PC-9 (cell line): ENCODE measurements around the gene TLCD4. TPM values are rescaled to one million over a fixed set of nuclear protein-coding genes. Genes with fewer than 3 reads are reported as not detected.
A peak's percentile ranks its signal among the peaks of the same experiment; 100 is the strongest.
"Not testable (repeated sequence)": the region's sequence is repeated elsewhere in the genome, so short reads cannot be mapped to it uniquely, and the experiment has no call there.

Experiments
- BruUV-seq: library from RNA; stranded (reverse); fragments of 400-500 nt; replicated peaks from 2 replicates; lab custom pipeline; 2021; lab: Mats Ljungman, UMichigan
- CTCF ChIA-PET: fragments of 300-600 bp; sonication (Branson Sonifier 250); formaldehyde crosslinking; loops from one replicate; lab custom pipeline; 2022; ENCODE audit warnings: antibody characterized with exemption; lab: Charles Lee
- POLR2A ChIA-PET: fragments of 300-600 bp; sonication (Branson Sonifier 250); formaldehyde crosslinking; loops from one replicate; lab custom pipeline; 2022; ENCODE audit warnings: antibody characterized with exemption; ENCODE audit not compliant: unreplicated experiment; lab: Charles Lee
- DNase-seq, 2 experiments: peaks; one replicate each; pipeline versions ENCODE4 v3.0.0 to v3.0.0-alpha.2; 2015 to 2022; ENCODE audit warnings: mixed read lengths in 1 of 2
- H2AFZ ChIP-seq: fragments of 200-600 bp; sonication (generic); 2 replicates; pipeline ENCODE4 v1.8.1; 2017; ENCODE audit warnings: antibody characterized with exemption
- H3F3A ChIP-seq: fragments of 200-600 bp; sonication (generic); 2 replicates; pipeline ENCODE4 v1.8.1; 2017; ENCODE audit warnings: antibody characterized with exemption, mild to moderate bottlenecking, low read depth; ENCODE audit not compliant: insufficient read depth
- H3K27ac ChIP-seq: fragments of 200-600 bp; sonication (generic); 2 replicates; pipeline ENCODE4 v1.6.1; 2016; ENCODE audit warnings: mixed run types
- H3K27me3 ChIP-seq: fragments of 200-600 bp; sonication (generic); 2 replicates; pipeline ENCODE4 v1.6.1; 2016; ENCODE audit warnings: low read depth, mixed run types; ENCODE audit not compliant: insufficient read depth
- H3K36me3 ChIP-seq: fragments of 200-600 bp; sonication (generic); 2 replicates; pipeline ENCODE4 v1.6.1; 2016; ENCODE audit warnings: low read depth, mixed run types
- H3K4me1 ChIP-seq: fragments of 200-600 bp; sonication (generic); replicated peaks from 2 replicates; pipeline ENCODE4 v1.6.1; 2016; ENCODE audit warnings: mixed run types; ENCODE audit not compliant: insufficient read depth
- H3K4me2 ChIP-seq: fragments of 200-600 bp; sonication (generic); 2 replicates; pipeline ENCODE4 v1.6.1; 2017; ENCODE audit warnings: mixed run types
- H3K4me3 ChIP-seq: fragments of 200-600 bp; sonication (generic); 2 replicates; pipeline ENCODE4 v1.6.1; 2016; ENCODE audit warnings: mixed run types
- H3K79me2 ChIP-seq: fragments of 200-600 bp; sonication (generic); 2 replicates; pipeline ENCODE4 v1.6.1; 2017; ENCODE audit warnings: low read depth, mixed run types
- H3K9me2 ChIP-seq: fragments of 200-600 bp; sonication (generic); 2 replicates; pipeline ENCODE4 v1.8.1; 2017; ENCODE audit warnings: mild to moderate bottlenecking; ENCODE audit not compliant: insufficient read depth
- H3K9me3 ChIP-seq: fragments of 200-600 bp; sonication (generic); 2 replicates; pipeline ENCODE4 v1.8.1; 2016; ENCODE audit warnings: low read depth; ENCODE audit not compliant: insufficient read depth
- H4K20me1 ChIP-seq: fragments of 200-600 bp; sonication (generic); 2 replicates; pipeline ENCODE4 v1.8.1; 2017; ENCODE audit not compliant: insufficient read depth
- EZH2 ChIP-seq: fragments of 200-600 bp; sonication (generic); IDR thresholded peaks from 2 replicates; pipeline ENCODE4 v1.8.0; 2017; ENCODE audit warnings: antibody characterized with exemption, low read depth
- intact Hi-C: fragments of 100-400 bp; cut with micrococcal nuclease; formaldehyde crosslinking; loops from one replicate; pipeline ENCODE4 v1.10.0; 2022; ENCODE audit not compliant: unreplicated experiment
- total RNA-seq: library from RNA; stranded (reverse); gene quantifications from 2 replicates; pipeline ENCODE4 v1.2.3, GENCODE V29; 2021
- TF ChIP-seq, protein P1 (sequence below): fragments of 200-600 bp; sonication (generic); conservative IDR thresholded peaks from 2 replicates; pipeline ENCODE4 v1.6.1; 2017; ENCODE audit warnings: mixed run types, antibody characterized with exemption, mild to moderate bottlenecking, moderate library complexity

Gene TLCD4
- total RNA-seq, 1 experiment from 2014 or later: 11.2 TPM

- Histone ChIP-seq H3K36me3 (no peaks in the 10 kb centered on the region), H3F3A (peaks cover 12% of the 10 kb centered on the region), H2AFZ (peak overlapping the region; percentile 0; the same call in 1 of the 2 replicates), H4K20me1 (no peaks in the 10 kb centered on the region), H3K4me1 (peaks cover 24% of the 10 kb centered on the region), H3K9me2 (no peaks in the 10 kb centered on the region), H3K4me2 (peak overlapping the region; percentile 21), H3K27me3 (no peaks in the 10 kb centered on the region), H3K4me3 (no peak overlapping the region), H3K27ac (peak overlapping the region; percentile 42), H3K9me3 (no peaks in the 10 kb centered on the region; the same call in 1 of the 2 replicates), H3K79me2 (no peaks in the 10 kb centered on the region)
- BruUV-seq: no TSS peak
- ChIA-PET POLR2A (interaction anchor here (1.0 kb wide), 1 partner anchor 14 kb away, joined by 6 read pairs; no protein-coding TSS in a partner anchor), CTCF (interaction anchor here (0.5 to 0.6 kb wide), 2 partner anchors 11 to 147 kb away, joined by 3 to 5 read pairs; partner anchors contain the start of gene RWDD3)
- TF ChIP-seq, protein P1, sequence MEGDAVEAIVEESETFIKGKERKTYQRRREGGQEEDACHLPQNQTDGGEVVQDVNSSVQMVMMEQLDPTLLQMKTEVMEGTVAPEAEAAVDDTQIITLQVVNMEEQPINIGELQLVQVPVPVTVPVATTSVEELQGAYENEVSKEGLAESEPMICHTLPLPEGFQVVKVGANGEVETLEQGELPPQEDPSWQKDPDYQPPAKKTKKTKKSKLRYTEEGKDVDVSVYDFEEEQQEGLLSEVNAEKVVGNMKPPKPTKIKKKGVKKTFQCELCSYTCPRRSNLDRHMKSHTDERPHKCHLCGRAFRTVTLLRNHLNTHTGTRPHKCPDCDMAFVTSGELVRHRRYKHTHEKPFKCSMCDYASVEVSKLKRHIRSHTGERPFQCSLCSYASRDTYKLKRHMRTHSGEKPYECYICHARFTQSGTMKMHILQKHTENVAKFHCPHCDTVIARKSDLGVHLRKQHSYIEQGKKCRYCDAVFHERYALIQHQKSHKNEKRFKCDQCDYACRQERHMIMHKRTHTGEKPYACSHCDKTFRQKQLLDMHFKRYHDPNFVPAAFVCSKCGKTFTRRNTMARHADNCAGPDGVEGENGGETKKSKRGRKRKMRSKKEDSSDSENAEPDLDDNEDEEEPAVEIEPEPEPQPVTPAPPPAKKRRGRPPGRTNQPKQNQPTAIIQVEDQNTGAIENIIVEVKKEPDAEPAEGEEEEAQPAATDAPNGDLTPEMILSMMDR: no peak
- no peak for TF ChIP-seq EZH2
- intact Hi-C loops: no loop called here
- DNase-seq: peak; percentile 40 to 74
Measured at GRCh38 chr1:95086949-95087533, 30.1 kb upstream of the TLCD4 start.

- BruUV-seq: no TSS peak
- no peak for TF ChIP-seq EZH2
- TF ChIP-seq, protein P1: no peak
- Histone ChIP-seq H3K9me3 (no peaks in the 10 kb centered on the region; the same call in 1 of the 2 replicates), H3K4me3 (no peak overlapping the region), H3F3A (peaks cover 20% of the 10 kb centered on the region), H3K4me2 (no peak overlapping the region), H2AFZ (no peak overlapping the region), H3K4me1 (peaks cover 24% of the 10 kb centered on the region), H4K20me1 (no peaks in the 10 kb centered on the region), H3K27me3 (no peaks in the 10 kb centered on the region), H3K27ac (no peak overlapping the region), H3K36me3 (no peaks in the 10 kb centered on the region), H3K79me2 (no peaks in the 10 kb centered on the region), H3K9me2 (no peaks in the 10 kb centered on the region)
- no peak for DNase-seq
- ChIA-PET CTCF (interaction anchor here (0.6 kb wide), 1 partner anchor 473 kb away, joined by 5 read pairs; no protein-coding TSS in a partner anchor), POLR2A (no interaction called here)
- intact Hi-C loops: no loop called here
Measured at GRCh38 chr1:95088303-95088702, 28.9 kb upstream of the TLCD4 start.

DNA sequence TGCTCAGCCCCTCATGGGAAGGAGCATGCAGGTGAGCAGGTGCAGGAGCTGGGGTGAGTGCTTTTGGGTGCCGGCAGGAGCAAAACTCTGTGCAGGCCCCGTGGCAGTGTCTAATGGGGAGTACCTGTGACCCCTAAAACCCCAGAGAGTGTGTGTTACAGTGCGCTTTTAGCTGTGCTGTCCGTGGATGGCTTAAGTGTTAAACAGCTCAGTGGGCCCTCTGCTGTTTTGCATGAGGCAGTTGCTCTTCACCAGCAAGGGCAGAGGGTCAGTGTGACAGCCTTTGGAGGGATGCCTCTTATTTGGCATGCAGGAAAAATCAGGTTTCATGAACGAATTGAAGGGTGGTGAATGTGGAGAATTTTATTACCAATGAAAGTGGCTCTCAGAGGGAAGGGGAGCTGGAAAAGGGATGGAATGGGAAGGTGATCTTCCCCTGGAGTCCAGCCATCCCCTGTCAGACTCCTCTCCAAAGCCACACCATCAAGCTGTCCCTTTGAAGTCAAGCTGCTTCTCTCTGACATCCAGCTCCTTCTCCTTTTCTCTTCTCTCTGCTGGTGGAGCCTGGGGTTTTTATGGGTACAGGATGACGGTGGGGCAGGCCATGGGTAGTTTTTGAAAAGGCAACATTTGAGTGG, 27.4 kb upstream of the TLCD4 start:
- Histone ChIP-seq H4K20me1 (no peaks in the 10 kb centered on the region), H3K27me3 (no peaks in the 10 kb centered on the region), H2AFZ (no peak overlapping the region), H3K27ac (no peak overlapping the region), H3K4me1 (peaks cover 14% of the 10 kb centered on the region), H3F3A (peaks cover 20% of the 10 kb centered on the region), H3K9me2 (no peaks in the 10 kb centered on the region), H3K9me3 (no peaks in the 10 kb centered on the region; the same call in 1 of the 2 replicates), H3K4me2 (no peak overlapping the region), H3K36me3 (no peaks in the 10 kb centered on the region), H3K79me2 (no peaks in the 10 kb centered on the region), H3K4me3 (no peak overlapping the region)
- ChIA-PET POLR2A (no interaction called here), CTCF (no interaction called here)
- no peak for DNase-seq
- no TSS peak for BruUV-seq
- intact Hi-C loops: no loop called here
- TF ChIP-seq, protein P1: no peak
- no peak for TF ChIP-seq EZH2

- H3K4me2 ChIP-seq, DNase-seq, intact Hi-C loops, H3K4me3 ChIP-seq, BruUV-seq, H3K27me3 ChIP-seq, H3K36me3 ChIP-seq, H3K79me2 ChIP-seq, H3K9me2 ChIP-seq, H4K20me1 ChIP-seq, CTCF ChIA-PET, H2AFZ ChIP-seq, H3K27ac ChIP-seq, H3K9me3 ChIP-seq, POLR2A ChIA-PET: not testable (repeated sequence)
- Histone ChIP-seq H3K4me1 (peaks cover 30% of the 10 kb centered on the region), H3F3A (peaks cover 32% of the 10 kb centered on the region)
Measured at GRCh38 chr1:95091290-95091689, 25.9 kb upstream of the TLCD4 start.

- BruUV-seq, H2AFZ ChIP-seq, H3K36me3 ChIP-seq, DNase-seq, POLR2A ChIA-PET, H3K9me2 ChIP-seq, H4K20me1 ChIP-seq, H3K4me3 ChIP-seq, H3K79me2 ChIP-seq, H3K27ac ChIP-seq, intact Hi-C loops, H3K27me3 ChIP-seq, H3K4me2 ChIP-seq, H3K9me3 ChIP-seq, CTCF ChIA-PET: not testable (repeated sequence)
- Histone ChIP-seq H3F3A (peaks cover 26% of the 10 kb centered on the region; the same call in 1 of the 2 replicates), H3K4me1 (peaks cover 26% of the 10 kb centered on the region)
Measured at GRCh38 chr1:95092891-95093290, 24.3 kb upstream of the TLCD4 start.
